ENCODE data around the gene ATG2A.

Gene ATG2A

DNA sequence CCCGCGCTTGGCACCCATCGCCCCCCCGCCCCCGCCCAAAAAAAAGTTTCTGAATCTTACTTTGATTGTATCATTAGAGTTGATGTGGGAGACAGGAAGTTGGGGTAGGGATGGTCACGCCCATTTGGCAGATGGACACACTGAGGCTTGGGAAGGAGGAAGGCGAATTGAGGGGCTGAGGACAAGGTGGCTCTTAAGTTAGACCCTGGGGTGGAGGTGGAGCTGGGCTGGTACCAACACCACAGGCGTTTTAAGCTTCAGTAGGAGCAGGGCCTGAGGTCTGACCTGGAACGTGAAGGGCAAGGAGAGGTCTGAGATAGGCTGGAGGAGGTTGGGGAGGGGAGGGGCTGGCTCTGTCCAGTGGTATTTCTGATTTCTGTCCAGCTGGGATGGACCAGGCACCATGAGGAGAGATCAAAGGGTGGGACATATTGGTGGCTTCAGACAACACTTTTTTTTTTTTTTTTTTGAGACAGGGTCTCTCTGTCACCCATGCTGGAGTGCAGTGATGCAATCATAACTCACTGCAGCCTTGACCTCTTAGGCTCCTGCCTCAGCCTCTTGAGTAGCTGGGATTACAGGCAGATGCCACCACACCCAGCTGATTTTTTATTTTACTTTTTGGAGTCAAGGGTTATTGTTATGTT is 71.8 kb downstream of the ATG2A start:
- no peak for DNase-seq
- Histone ChIP-seq H3K4me2 (ENCODE audit: low read depth, low read length) (peak overlapping the region; percentile 78), H3K9ac (ENCODE audit: low read length) (peak overlapping the region; percentile 65; the same call in 1 of the 2 replicates), H3K9me3 (replicated peaks; ENCODE audit: insufficient read depth, low read length) (no peaks in the 10 kb centered on the region), H3K36me3 (replicated peaks; ENCODE audit: insufficient read depth, low read length) (no peaks in the 10 kb centered on the region), H4K20me1 (ENCODE audit: insufficient read depth, low read length) (no peaks in the 10 kb centered on the region), H3K27me3 (replicated peaks; ENCODE audit: insufficient read depth, low read length) (no peaks in the 10 kb centered on the region), H3K4me3 (ENCODE audit: low read length) (peak overlapping the region; percentile 78), H2AFZ (ENCODE audit: low read length) (peak overlapping the region; percentile 80), H3K79me2 (ENCODE audit: low read length) (peaks cover 20% of the 10 kb centered on the region), H3K9me2 (replicated peaks; ENCODE audit: insufficient read depth, low read length) (no peaks in the 10 kb centered on the region), H3K4me1 (ENCODE audit: low read length) (peaks cover 34% of the 10 kb centered on the region), H3K27ac (ENCODE audit: low read length) (no peak overlapping the region), H3F3A (ENCODE audit: insufficient read depth, low read length) (peaks cover under 1% of the 10 kb centered on the region; the same call in 1 of the 2 replicates)
- TF ChIP-seq, protein P1, sequence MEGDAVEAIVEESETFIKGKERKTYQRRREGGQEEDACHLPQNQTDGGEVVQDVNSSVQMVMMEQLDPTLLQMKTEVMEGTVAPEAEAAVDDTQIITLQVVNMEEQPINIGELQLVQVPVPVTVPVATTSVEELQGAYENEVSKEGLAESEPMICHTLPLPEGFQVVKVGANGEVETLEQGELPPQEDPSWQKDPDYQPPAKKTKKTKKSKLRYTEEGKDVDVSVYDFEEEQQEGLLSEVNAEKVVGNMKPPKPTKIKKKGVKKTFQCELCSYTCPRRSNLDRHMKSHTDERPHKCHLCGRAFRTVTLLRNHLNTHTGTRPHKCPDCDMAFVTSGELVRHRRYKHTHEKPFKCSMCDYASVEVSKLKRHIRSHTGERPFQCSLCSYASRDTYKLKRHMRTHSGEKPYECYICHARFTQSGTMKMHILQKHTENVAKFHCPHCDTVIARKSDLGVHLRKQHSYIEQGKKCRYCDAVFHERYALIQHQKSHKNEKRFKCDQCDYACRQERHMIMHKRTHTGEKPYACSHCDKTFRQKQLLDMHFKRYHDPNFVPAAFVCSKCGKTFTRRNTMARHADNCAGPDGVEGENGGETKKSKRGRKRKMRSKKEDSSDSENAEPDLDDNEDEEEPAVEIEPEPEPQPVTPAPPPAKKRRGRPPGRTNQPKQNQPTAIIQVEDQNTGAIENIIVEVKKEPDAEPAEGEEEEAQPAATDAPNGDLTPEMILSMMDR (IDR thresholded peaks at IDR 0.05; ENCODE audit: low read length) = no peak
- no peak for TF ChIP-seq EZH2phosphoT487 (IDR thresholded peaks at IDR 0.05; ENCODE audit: low read length)
- no peak for TF ChIP-seq EZH2 (optimal IDR thresholded peaks at IDR 0.05; ENCODE audit: low read depth, low read length)

Measured in MM.1S (cell line).